ENCODE results near the gene TBCEL.

The TBCEL gene

GRCh38 chr11:121067026-121067425 lies 43.1 kb downstream of the TBCEL start:
- DNase-seq = no peak

GRCh38 chr11:121067453-121067852 lies 43.6 kb downstream of the TBCEL start:
- no peak for DNase-seq

- no peak for DNase-seq
Observed at GRCh38 chr11:121067962-121068647, 44.2 kb downstream of the TBCEL start.

GRCh38 chr11:121068787-121069186 lies 44.9 kb downstream of the TBCEL start:
- no peak for DNase-seq

- DNase-seq = no peak
Observed at GRCh38 chr11:121070951-121071845, 47.3 kb downstream of the TBCEL start.

GRCh38 chr11:121071846-121072450 lies 48.0 kb downstream of the TBCEL start:
- no peak for DNase-seq

- no peak for DNase-seq
Observed at GRCh38 chr11:121081321-121081720, 57.4 kb downstream of the TBCEL start.

GRCh38 chr11:121082219-121082618 lies 58.3 kb downstream of the TBCEL start:
- DNase-seq = no peak

GRCh38 chr11:121082670-121083069 lies 58.8 kb downstream of the TBCEL start:
- no peak for DNase-seq

- no peak for DNase-seq
Observed at GRCh38 chr11:121086866-121087265, 63.0 kb downstream of the TBCEL start.

- no peak for DNase-seq
Observed at GRCh38 chr11:121089566-121089965, 65.7 kb downstream of the TBCEL start.

GRCh38 chr11:121090145-121090721 lies 66.3 kb downstream of the TBCEL start:
- no peak for DNase-seq

- no peak for DNase-seq
Observed at GRCh38 chr11:121091492-121092152, 67.7 kb downstream of the TBCEL start.

GRCh38 chr11:121095561-121095960 lies 71.7 kb downstream of the TBCEL start:
- no peak for DNase-seq

- DNase-seq = no peak
Observed at GRCh38 chr11:121099364-121099763, 75.5 kb downstream of the TBCEL start.

- no peak for DNase-seq
Observed at GRCh38 chr11:121099885-121100284, 76.0 kb downstream of the TBCEL start.

GRCh38 chr11:121100943-121101342 lies 77.0 kb downstream of the TBCEL start, which contains the start of gene TECTA:
Gene TECTA, plus strand, starts transcription at chr11:121101243. Its CDS starts 1,423 bp downstream, at chr11:121102666.
- no peak for DNase-seq

- no peak for DNase-seq
Observed at GRCh38 chr11:121104312-121104762, 80.4 kb downstream of the TBCEL start.

GRCh38 chr11:121105063-121105480 lies 81.2 kb downstream of the TBCEL start:
- no peak for DNase-seq

- no peak for DNase-seq
Observed at GRCh38 chr11:121105481-121106195, 81.7 kb downstream of the TBCEL start.

- no peak for DNase-seq
Observed at GRCh38 chr11:121106812-121107211, 82.9 kb downstream of the TBCEL start.

GRCh38 chr11:121108413-121108812 lies 84.5 kb downstream of the TBCEL start:
- no peak for DNase-seq

All from stimulated activated naive CD4-positive, alpha-beta T cell (primary cell).